ENCODE results near the gene HSPB3. TPM values are rescaled to one million over a fixed set of nuclear protein-coding genes. Genes with fewer than 3 reads are reported as not detected.
"Not testable (repeated sequence)": the region's sequence is repeated elsewhere in the genome, so short reads cannot be mapped to it uniquely, and the experiment has no call there.

The HSPB3 gene
- total and polyA plus RNA-seq, 8 donors: 0.21 to 1.1 (median 0.29) TPM; not detected in 4

DNA sequence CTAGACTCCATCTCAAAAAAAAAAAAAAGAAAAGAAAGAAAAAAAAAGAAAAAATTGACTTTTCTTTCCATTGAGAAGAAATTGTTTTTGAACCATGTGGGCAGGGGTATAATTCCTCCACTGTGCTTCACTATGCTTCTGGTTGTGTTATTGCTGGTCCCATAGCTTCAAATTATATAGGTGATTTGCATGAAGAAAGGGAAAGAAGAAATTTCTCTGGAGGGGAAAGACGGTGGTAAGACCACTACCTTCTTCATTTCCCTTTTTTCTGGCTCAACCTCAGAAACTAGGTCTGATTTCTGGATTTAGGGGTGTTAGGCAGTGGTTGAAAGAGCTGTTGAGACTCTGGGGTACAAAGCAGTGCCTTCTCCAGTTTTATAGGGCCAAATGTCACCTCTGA lies 29.3 kb upstream of the HSPB3 start:
- Histone ChIP-seq H3K4me3 (no peak overlapping the region), H3K9me3 (no peaks in the 10 kb centered on the region), H3K36me3 (no peaks in the 10 kb centered on the region), H3K4me1 (no peaks in the 10 kb centered on the region), H3K27ac (no peak overlapping the region), H3K27me3 (no peaks in the 10 kb centered on the region)
- ATAC-seq: no peak
- DNase-seq: no peak
- TF ChIP-seq, protein P1, sequence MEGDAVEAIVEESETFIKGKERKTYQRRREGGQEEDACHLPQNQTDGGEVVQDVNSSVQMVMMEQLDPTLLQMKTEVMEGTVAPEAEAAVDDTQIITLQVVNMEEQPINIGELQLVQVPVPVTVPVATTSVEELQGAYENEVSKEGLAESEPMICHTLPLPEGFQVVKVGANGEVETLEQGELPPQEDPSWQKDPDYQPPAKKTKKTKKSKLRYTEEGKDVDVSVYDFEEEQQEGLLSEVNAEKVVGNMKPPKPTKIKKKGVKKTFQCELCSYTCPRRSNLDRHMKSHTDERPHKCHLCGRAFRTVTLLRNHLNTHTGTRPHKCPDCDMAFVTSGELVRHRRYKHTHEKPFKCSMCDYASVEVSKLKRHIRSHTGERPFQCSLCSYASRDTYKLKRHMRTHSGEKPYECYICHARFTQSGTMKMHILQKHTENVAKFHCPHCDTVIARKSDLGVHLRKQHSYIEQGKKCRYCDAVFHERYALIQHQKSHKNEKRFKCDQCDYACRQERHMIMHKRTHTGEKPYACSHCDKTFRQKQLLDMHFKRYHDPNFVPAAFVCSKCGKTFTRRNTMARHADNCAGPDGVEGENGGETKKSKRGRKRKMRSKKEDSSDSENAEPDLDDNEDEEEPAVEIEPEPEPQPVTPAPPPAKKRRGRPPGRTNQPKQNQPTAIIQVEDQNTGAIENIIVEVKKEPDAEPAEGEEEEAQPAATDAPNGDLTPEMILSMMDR (IDR thresholded peaks at IDR 0.05): no peak
- intact Hi-C loops (cut with DNase I): no loop called here

DNA sequence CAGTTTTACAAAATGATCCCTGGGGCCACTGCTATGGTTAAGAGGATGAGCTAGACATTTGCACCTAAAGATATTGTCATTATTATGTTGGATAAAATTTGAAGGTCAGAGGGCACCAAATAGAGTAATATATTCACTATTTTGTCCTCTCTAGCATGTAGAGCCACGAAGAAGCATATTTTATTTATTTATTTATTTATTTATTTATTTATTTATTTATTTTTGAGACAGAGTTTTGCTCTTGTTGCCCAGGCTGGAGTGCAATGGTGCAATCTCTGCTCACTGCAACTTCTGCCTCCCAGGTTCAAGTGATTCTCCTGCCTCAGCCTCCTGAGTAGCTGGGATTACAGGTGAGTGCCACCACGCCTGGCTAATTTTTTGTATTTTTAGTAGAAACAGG lies 20.8 kb upstream of the HSPB3 start:
- H3K4me1 ChIP-seq; H3K27ac ChIP-seq; DNase-seq; H3K36me3 ChIP-seq; H3K4me3 ChIP-seq; H3K27me3 ChIP-seq; H3K9me3 ChIP-seq; intact Hi-C loops (cut with DNase I); ATAC-seq: not testable (repeated sequence)

DNA sequence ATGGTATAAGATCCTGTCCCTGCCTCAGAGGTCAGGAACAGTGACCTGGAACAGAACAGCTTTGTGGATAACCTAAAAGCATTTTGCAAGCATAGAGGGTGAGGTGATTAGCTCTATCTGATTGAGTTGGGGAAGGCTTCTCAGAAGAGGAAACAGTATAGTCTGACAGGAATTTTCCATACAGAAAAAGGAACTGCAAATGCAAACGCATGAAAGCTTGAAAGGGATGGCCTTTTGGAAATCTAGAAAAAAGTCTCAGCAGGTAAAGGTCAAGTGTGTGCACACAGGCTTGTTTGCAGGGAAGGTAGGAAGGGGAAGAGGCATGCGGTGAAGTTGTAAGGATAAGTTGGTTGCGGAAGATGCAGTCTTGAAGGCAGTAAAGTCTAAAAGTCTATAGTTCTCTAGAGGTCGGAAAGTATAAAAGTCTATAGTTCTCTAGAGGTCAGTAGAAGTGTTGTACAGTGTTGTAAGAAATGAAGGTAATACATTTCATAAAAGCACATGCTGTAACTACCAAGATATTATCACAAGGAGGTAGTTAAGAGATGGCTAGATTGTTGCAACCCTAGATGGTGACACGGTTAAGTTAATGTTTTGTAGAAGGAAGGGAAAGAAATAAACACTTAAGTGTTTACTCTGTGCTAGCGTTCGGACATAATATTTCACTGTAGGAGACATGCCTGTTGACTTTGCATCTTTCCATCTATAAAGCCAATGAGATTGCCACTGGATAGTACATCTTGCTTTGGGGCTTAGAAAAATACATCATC lies 16.7 kb upstream of the HSPB3 start:
- Histone ChIP-seq H3K36me3 (no peaks in the 10 kb centered on the region), H3K9me3 (no peaks in the 10 kb centered on the region), H3K27ac (no peak overlapping the region), H3K4me1 (no peaks in the 10 kb centered on the region), H3K4me3 (no peak overlapping the region), H3K27me3 (no peaks in the 10 kb centered on the region)
- no peak for DNase-seq
- intact Hi-C loops (cut with DNase I): no loop called here
- TF ChIP-seq, protein P1 (IDR thresholded peaks at IDR 0.05): no peak
- ATAC-seq: no peak

DNA sequence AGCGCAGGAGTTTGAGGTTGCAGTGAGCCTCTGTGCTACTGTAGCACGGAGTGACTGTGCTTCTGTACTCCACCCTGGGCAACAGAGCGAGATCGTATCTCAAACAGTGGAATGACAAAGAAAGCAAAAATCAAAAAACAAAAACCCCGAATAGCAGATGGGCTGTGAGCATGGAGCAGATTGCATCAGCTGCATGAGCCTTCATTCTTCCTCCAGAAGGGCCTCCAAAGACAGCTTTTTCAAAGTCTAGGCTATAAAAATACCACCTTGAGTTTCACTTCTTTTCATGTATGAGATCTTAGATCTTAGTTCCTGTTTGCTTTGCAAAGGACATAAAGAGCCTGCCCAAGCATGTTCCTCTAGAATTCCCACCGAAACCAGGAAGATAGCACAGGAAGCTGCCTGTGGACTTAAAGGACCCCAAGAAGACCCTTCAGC lies 15.0 kb upstream of the HSPB3 start:
- no peak for ATAC-seq
- H3K4me3 ChIP-seq: no peak overlapping the region
- DNase-seq: no peak
- H3K4me1 ChIP-seq: no peaks in the 10 kb centered on the region
- TF ChIP-seq, protein P1 (IDR thresholded peaks at IDR 0.05): no peak
- H3K27ac ChIP-seq: no peak overlapping the region
- H3K36me3 ChIP-seq: no peaks in the 10 kb centered on the region
- intact Hi-C loops (cut with DNase I): no loop called here
- H3K9me3 ChIP-seq: no peaks in the 10 kb centered on the region
- no peaks in the 10 kb centered on the region for H3K27me3 ChIP-seq

DNA sequence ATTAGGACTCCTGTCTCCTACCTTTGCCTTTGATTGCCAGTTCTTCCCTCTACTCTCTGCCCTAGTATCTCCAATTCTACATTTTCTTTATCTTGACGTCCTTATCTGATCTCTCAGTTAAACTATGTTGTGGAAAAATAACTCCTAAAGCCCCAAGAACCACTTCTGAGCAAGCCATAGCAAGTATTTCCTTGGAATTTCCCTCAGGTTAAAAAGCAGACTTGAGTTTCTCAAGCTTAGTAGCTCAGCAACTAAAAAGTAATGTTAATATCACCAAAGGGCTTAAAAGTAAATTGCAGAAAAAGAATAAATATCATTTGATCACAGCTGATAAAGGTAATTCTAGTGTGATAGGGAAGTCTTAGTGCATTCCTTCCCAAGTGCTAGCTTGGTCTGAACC lies 13.2 kb upstream of the HSPB3 start:
- no peak for ATAC-seq
- intact Hi-C loops (cut with DNase I): no loop called here
- TF ChIP-seq, protein P1 (IDR thresholded peaks at IDR 0.05): no peak
- no peak overlapping the region for H3K27ac ChIP-seq
- H3K9me3 ChIP-seq: no peaks in the 10 kb centered on the region
- no peak overlapping the region for H3K4me3 ChIP-seq
- no peaks in the 10 kb centered on the region for H3K4me1 ChIP-seq
- DNase-seq: no peak
- H3K27me3 ChIP-seq: no peaks in the 10 kb centered on the region
- H3K36me3 ChIP-seq: no peaks in the 10 kb centered on the region

DNA sequence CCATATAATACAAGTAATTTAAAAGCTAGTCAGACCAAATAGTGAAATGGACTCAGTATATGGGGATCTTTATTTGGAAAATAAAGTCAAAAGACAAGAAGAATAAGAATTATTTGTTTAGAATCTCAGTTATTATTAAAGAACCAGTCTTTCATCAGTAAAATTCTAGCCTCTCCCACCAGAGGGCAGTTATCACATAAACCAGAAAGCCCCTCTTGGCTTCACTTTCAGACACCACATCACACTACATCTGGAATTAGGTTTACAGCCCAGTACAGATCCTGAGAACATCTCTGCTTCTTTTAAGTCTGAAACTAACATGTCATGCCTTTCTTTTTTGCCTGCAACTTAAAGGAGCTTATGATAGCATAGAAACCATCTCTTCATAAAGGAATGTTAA lies 12.2 kb upstream of the HSPB3 start:
- Histone ChIP-seq H3K4me3 (no peak overlapping the region), H3K27ac (no peak overlapping the region), H3K27me3 (no peaks in the 10 kb centered on the region), H3K9me3 (no peaks in the 10 kb centered on the region), H3K4me1 (no peaks in the 10 kb centered on the region), H3K36me3 (no peaks in the 10 kb centered on the region)
- DNase-seq (peak in 1 of 4 donors; percentile 43), ATAC-seq (no peak)
- TF ChIP-seq, protein P1 (IDR thresholded peaks at IDR 0.05): peak in 1 of 2 donors; percentile 39
- intact Hi-C loops (cut with DNase I): no loop called here

Measured in left lung (tissue), 10 donors.